SK-N-SH (cell line): ENCODE measurements around the gene PPFIBP2. TPM values are rescaled to one million over a fixed set of nuclear protein-coding genes. Genes with fewer than 3 reads are reported as not detected.

Source experiments
- CTCF ChIA-PET: fragments of 300-600, 350-600 bp; formaldehyde crosslinking; extraction: SDS; loops from one replicate; lab custom pipeline; 2021; lab: Yijun Ruan, JAX
- POLR2A ChIA-PET: fragments of 350-600 bp; sonication (Branson Sonifier 250); formaldehyde crosslinking; extraction: SDS; loops from one replicate; lab custom pipeline; 2020; ENCODE audit warnings: antibody characterized with exemption, inconsistent platforms; lab: Yijun Ruan, JAX
- DNase-seq: peaks from one replicate; pipeline ENCODE4 v3.0.0; 2012
- H2AFZ ChIP-seq: fragments of 200-600 bp; sonication (generic); 2 replicates; pipeline ENCODE4 v1.8.1; 2016; ENCODE audit warnings: antibody characterized with exemption, mild to moderate bottlenecking, low read depth
- H3F3A ChIP-seq: fragments of 200-600 bp; sonication (generic); replicated peaks from 2 replicates; pipeline ENCODE3; 2016; ENCODE audit warnings: antibody characterized with exemption, mild to moderate bottlenecking; ENCODE audit not compliant: insufficient read depth
- H3K27ac ChIP-seq, 2 experiments: fragments of 200-500 bp in 1 of 2; fragments of 200-600 bp in 1 of 2; sonication (Bioruptor generic) in 1 of 2; sonication (generic), shearing (Covaris generic) in 1 of 2; 2 replicates each; pipeline versions ENCODE4 v1.5.1 to v1.6.1; 2014 to 2016; ENCODE audit warnings: low read depth in 2 of 2, inconsistent platforms in 1 of 2, low read length in 1 of 2, mild to moderate bottlenecking in 1 of 2, mixed read lengths in 1 of 2
- H3K27me3 ChIP-seq: fragments of 200-600 bp; sonication (generic), shearing (Covaris generic); 2 replicates; pipeline ENCODE4 v1.6.1; 2016; ENCODE audit warnings: mixed run types; ENCODE audit not compliant: insufficient read depth
- H3K36me3 ChIP-seq, 2 experiments: fragments of 200-500 bp in 1 of 2; fragments of 200-600 bp in 1 of 2; sonication (Bioruptor generic) in 1 of 2; sonication (generic) in 1 of 2; replicated peaks in 1 of 2; 2 replicates each; pipeline versions ENCODE3 to v1.5.1; 2014 to 2016; ENCODE audit warnings: low read length in 1 of 2, mild to moderate bottlenecking in 1 of 2; ENCODE audit not compliant: insufficient read depth in 2 of 2, control insufficient read depth in 1 of 2
- H3K4me1 ChIP-seq, 2 experiments: fragments of 200-500 bp in 1 of 2; fragments of 200-600 bp in 1 of 2; sonication (Bioruptor generic) in 1 of 2; sonication (generic), shearing (Covaris generic) in 1 of 2; 2 replicates each; pipeline versions ENCODE4 v1.5.1 to v1.6.1; 2014 to 2016; ENCODE audit warnings: low read depth in 1 of 2, low read length in 1 of 2, mixed run types in 1 of 2; ENCODE audit not compliant: insufficient read depth in 2 of 2, control insufficient read depth in 1 of 2
- H3K4me2 ChIP-seq: fragments of 200-600 bp; sonication (generic), shearing (Covaris generic); 2 replicates; pipeline ENCODE4 v1.6.1; 2017; ENCODE audit warnings: mixed run types
- H3K4me3 ChIP-seq, 2 experiments: fragments of 200-500 bp in 1 of 2; fragments of 200-600 bp in 1 of 2; sonication (Bioruptor generic) in 1 of 2; sonication (generic), shearing (Covaris generic) in 1 of 2; 2 replicates each; pipeline versions ENCODE4 v1.5.1 to v1.8.1; 2014 to 2016; ENCODE audit warnings: low read depth in 2 of 2, inconsistent platforms in 1 of 2, low read length in 1 of 2, mild to moderate bottlenecking in 1 of 2, mixed read lengths in 1 of 2, moderate library complexity in 1 of 2
- H3K79me2 ChIP-seq: fragments of 200-600 bp; sonication (generic); 2 replicates; pipeline ENCODE4 v1.8.1; 2017; ENCODE audit warnings: mild to moderate bottlenecking; ENCODE audit not compliant: insufficient read depth
- H3K9ac ChIP-seq: fragments of 200-600 bp; sonication (generic); 2 replicates; pipeline ENCODE4 v1.6.1; 2017; ENCODE audit warnings: mixed run types
- H3K9me2 ChIP-seq: fragments of 200-600 bp; sonication (generic); 2 replicates; pipeline ENCODE4 v1.6.1; 2017; ENCODE audit warnings: mixed run types
- H3K9me3 ChIP-seq: fragments of 200-600 bp; sonication (generic); 2 replicates; pipeline ENCODE4 v1.6.1; 2017; ENCODE audit warnings: mixed run types, mild to moderate bottlenecking, moderate library complexity
- H4K20me1 ChIP-seq: fragments of 200-600 bp; sonication (generic); 2 replicates; pipeline ENCODE4 v1.6.1; 2017; ENCODE audit warnings: mild to moderate bottlenecking, mixed run types; ENCODE audit not compliant: insufficient read depth
- CHD2 ChIP-seq: fragments of 150-350 bp; IDR thresholded peaks from 2 replicates; pipeline ENCODE4 v1.6.1; 2018; ENCODE audit warnings: low read length; ENCODE audit not compliant: partially characterized antibody
- EP300 ChIP-seq, 2 experiments: IDR thresholded peaks; 2 replicates each; pipeline versions ENCODE4 v1.4.0 to v1.6.1; 2012; ENCODE audit warnings: borderline replicate concordance in 1 of 2, low read depth in 1 of 2, low read length in 1 of 2
- EZH2phosphoT487 ChIP-seq: fragments of 200-600 bp; sonication (generic); IDR thresholded peaks from 2 replicates; pipeline ENCODE4 v1.6.1; 2017; ENCODE audit warnings: low read depth, mixed run types, mild to moderate bottlenecking, antibody characterized with exemption, moderate library complexity, borderline replicate concordance
- FOXJ3 ChIP-seq: sonication (generic); formaldehyde crosslinking; IDR thresholded peaks from 2 replicates; pipeline ENCODE4 v1.5.1; 2020; ENCODE audit warnings: mild to moderate bottlenecking, missing genetic modification reagents
- GATA2 ChIP-seq: sonication (generic); formaldehyde crosslinking; IDR thresholded peaks from 2 replicates; pipeline ENCODE4 v1.5.0; 2020; ENCODE audit warnings: mild to moderate bottlenecking, missing genetic modification reagents
- NFIC ChIP-seq: IDR thresholded peaks from 2 replicates; pipeline ENCODE4 v1.4.0; 2012; ENCODE audit warnings: borderline replicate concordance
- POLR2AphosphoS5 ChIP-seq: IDR thresholded peaks from 2 replicates; pipeline ENCODE4 v1.6.1; 2012; ENCODE audit warnings: low read depth, low read length
- RAD21 ChIP-seq: IDR thresholded peaks from 2 replicates; pipeline ENCODE4 v1.6.1; 2012; ENCODE audit warnings: mild to moderate bottlenecking, low read length
- RCOR1 ChIP-seq: fragments of 150-350 bp; IDR thresholded peaks from 2 replicates; pipeline ENCODE4 v1.6.1; 2017; ENCODE audit warnings: antibody characterized with exemption, low read length
- RFX5 ChIP-seq: IDR thresholded peaks from 2 replicates; pipeline ENCODE4 v1.6.1; 2012; ENCODE audit warnings: mild to moderate bottlenecking, improper control_type of control experiment, low read length
- SMC3 ChIP-seq: IDR thresholded peaks from 2 replicates; pipeline ENCODE4 v1.6.1; 2012; ENCODE audit warnings: low read depth, low read length, improper control_type of control experiment
- TCF12 ChIP-seq: IDR thresholded peaks from 2 replicates; pipeline ENCODE4 v1.4.0; 2012
- TEAD4 ChIP-seq: IDR thresholded peaks from 2 replicates; pipeline ENCODE4 v1.4.0; 2012; ENCODE audit warnings: mild to moderate bottlenecking, borderline replicate concordance; ENCODE audit not compliant: insufficient read depth
- WGBS: methylation state at CpG from one replicate; pipeline ENCODE4 v1.1.6; 2017; ENCODE audit warnings: low lambda C conversion rate; 5-methylcytosine and 5-hydroxymethylcytosine counted together
- polyA plus RNA-seq, 3 experiments: library from polyadenylated mRNA; depleted of rRNA; stranded (reverse); fragments of >200 nt; gene quantifications; 2 replicates each; pipeline ENCODE4 v1.2.3, GENCODE V29; 2012
- TF ChIP-seq, protein P1 (sequence below): IDR thresholded peaks from 2 replicates; pipeline ENCODE4 v1.4.0; 2012; ENCODE audit warnings: low read depth, borderline replicate concordance
- TF ChIP-seq, protein P2 (sequence below): fragments of 150-350 bp; IDR thresholded peaks from 2 replicates; pipeline ENCODE4 v1.6.1; 2017; ENCODE audit warnings: antibody characterized with exemption, low read length, low read depth, borderline replicate concordance
- TF ChIP-seq, protein P3 (sequence below): fragments of 150-350 bp; IDR thresholded peaks from 2 replicates; pipeline ENCODE4 v1.6.1; 2016; ENCODE audit warnings: mild to moderate bottlenecking, low read depth, low read length
- TF ChIP-seq, protein P4 (sequence below): fragments of 200-600 bp; sonication (generic); IDR thresholded peaks from 2 replicates; pipeline ENCODE4 v1.6.1; 2017; ENCODE audit warnings: antibody characterized with exemption, mild to moderate bottlenecking, moderate library complexity
- TF ChIP-seq, protein P5 (sequence below): IDR thresholded peaks from 2 replicates; pipeline ENCODE4 v1.4.0; 2012; ENCODE audit warnings: low read depth

The PPFIBP2 gene
- polyA plus RNA-seq, 1 of the 3 experiments (the other 2 are of a cell fraction) = 0.67 TPM

DNA sequence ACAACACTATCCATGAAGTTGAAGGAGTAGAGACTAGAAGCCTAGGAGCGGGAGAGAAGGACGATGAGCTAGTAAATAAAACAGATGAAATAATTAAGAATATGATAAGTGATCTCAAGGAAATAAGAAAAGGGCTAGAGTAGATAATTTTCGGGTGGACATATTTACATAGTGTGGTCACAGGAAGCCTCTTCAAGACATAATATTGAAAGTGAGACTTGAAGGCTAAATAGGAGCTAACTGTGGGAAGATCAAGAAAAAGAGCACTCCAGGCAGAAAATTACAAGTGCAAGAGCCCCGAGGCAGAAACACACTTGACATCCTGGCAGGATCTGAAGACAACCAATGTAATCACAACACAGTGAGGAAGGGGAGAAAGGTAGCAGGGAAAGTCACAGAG lies 11.9 kb upstream of the PPFIBP2 start (continued):
- TF ChIP-seq, protein P1, sequence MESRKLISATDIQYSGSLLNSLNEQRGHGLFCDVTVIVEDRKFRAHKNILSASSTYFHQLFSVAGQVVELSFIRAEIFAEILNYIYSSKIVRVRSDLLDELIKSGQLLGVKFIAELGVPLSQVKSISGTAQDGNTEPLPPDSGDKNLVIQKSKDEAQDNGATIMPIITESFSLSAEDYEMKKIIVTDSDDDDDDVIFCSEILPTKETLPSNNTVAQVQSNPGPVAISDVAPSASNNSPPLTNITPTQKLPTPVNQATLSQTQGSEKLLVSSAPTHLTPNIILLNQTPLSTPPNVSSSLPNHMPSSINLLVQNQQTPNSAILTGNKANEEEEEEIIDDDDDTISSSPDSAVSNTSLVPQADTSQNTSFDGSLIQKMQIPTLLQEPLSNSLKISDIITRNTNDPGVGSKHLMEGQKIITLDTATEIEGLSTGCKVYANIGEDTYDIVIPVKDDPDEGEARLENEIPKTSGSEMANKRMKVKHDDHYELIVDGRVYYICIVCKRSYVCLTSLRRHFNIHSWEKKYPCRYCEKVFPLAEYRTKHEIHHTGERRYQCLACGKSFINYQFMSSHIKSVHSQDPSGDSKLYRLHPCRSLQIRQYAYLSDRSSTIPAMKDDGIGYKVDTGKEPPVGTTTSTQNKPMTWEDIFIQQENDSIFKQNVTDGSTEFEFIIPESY = no peak
- TF ChIP-seq FOXJ3 (CRISPR knock-in tag) (no peak), EZH2phosphoT487 (no peak), RFX5 (no peak), RAD21 (no peak)
- TF ChIP-seq, protein P2, sequence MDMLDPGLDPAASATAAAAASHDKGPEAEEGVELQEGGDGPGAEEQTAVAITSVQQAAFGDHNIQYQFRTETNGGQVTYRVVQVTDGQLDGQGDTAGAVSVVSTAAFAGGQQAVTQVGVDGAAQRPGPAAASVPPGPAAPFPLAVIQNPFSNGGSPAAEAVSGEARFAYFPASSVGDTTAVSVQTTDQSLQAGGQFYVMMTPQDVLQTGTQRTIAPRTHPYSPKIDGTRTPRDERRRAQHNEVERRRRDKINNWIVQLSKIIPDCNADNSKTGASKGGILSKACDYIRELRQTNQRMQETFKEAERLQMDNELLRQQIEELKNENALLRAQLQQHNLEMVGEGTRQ = no peak
- TF ChIP-seq, protein P3, sequence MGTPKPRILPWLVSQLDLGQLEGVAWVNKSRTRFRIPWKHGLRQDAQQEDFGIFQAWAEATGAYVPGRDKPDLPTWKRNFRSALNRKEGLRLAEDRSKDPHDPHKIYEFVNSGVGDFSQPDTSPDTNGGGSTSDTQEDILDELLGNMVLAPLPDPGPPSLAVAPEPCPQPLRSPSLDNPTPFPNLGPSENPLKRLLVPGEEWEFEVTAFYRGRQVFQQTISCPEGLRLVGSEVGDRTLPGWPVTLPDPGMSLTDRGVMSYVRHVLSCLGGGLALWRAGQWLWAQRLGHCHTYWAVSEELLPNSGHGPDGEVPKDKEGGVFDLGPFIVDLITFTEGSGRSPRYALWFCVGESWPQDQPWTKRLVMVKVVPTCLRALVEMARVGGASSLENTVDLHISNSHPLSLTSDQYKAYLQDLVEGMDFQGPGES = no peak

DNA sequence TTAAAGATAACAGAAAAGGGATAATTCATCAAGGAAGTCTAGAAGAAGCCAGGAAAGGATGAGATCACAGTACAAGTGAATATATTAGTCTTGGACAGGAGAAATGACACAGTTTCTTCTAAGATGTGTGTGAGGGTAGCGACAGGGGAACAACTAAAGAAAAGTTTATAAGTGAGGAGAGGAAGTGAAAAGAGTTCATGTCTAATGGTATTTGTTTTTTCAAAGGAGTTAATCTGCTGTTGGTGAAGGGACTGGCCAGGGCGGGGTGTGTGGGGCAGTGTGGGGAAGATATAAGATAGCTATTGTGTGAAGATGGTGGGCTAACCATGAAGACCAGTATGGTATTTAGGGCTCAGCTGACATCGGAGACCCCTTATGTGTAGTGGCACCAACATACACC lies 7.6 kb upstream of the PPFIBP2 start:
- POLR2A ChIA-PET = no interaction called here
- CTCF ChIA-PET = interaction anchor here (0.9 to 2.4 kb wide), 2 partner anchors 65 to 67 kb away, joined by 3 to 6 read pairs; no protein-coding TSS in a partner anchor
- no peaks in the 10 kb centered on the region for H3K79me2 ChIP-seq

DNA sequence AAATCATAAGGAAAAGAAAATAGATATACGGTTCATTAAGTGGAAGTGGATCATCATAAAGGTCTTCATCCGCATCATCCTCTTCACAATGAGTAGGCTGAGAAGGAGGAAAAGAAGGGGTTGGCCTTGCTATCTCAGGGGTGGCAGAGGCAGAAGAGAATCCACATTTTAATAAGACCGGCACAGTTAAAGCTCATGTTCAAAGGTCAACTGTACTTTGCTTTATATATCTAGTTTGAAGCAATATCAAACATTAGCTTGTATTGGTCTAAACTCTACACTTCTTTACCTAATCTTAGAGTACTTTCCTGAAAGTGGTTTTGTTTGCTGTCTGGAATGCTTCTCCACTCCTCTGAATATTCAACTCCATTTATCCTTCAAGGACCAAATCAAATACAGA lies 5.7 kb upstream of the PPFIBP2 start:
- Histone ChIP-seq H4K20me1 (no peaks in the 10 kb centered on the region), H3K4me1 (peaks cover 0 to 11% of the 10 kb centered on the region in 2 experiments; a peak in 1 of 4 replicates), H3K27me3 (no peaks in the 10 kb centered on the region), H3K27ac (no peak overlapping the region), H3K4me3 (no peak overlapping the region), H3K9me3 (no peaks in the 10 kb centered on the region), H3K36me3 (no peaks in the 10 kb centered on the region), H3K79me2 (no peaks in the 10 kb centered on the region), H3K9me2 (no peaks in the 10 kb centered on the region), H3K4me2 (no peak overlapping the region), H2AFZ (no peak overlapping the region), H3F3A (no peaks in the 10 kb centered on the region), H3K9ac (no peak overlapping the region)
- DNase-seq = no peak
- POLR2A ChIA-PET = no interaction called here
- 84% methylated on average over 3 of the region's 3 CpGs for WGBS
- CTCF ChIA-PET = interaction anchor here (1.3 to 1.5 kb wide), 4 partner anchors 11 to 157 kb away, joined by 3 to 10 read pairs (median 6); no protein-coding TSS in a partner anchor
- TF ChIP-seq GATA2 = no peak
- TF ChIP-seq, protein P3 = no peak
- TF ChIP-seq EP300 (IDR thresholded peaks at IDR 0.05; ENCODE audit: borderline replicate concordance in 1 of 2, low read depth in 1 of 2, low read length in 1 of 2) = no peak
- no peak for TF ChIP-seq FOXJ3 (CRISPR knock-in tag)
- no peak for TF ChIP-seq RFX5
- no peak for TF ChIP-seq CHD2
- TF ChIP-seq RCOR1 = no peak
- no peak for TF ChIP-seq POLR2AphosphoS5
- no peak for TF ChIP-seq TEAD4
- TF ChIP-seq, protein P4, sequence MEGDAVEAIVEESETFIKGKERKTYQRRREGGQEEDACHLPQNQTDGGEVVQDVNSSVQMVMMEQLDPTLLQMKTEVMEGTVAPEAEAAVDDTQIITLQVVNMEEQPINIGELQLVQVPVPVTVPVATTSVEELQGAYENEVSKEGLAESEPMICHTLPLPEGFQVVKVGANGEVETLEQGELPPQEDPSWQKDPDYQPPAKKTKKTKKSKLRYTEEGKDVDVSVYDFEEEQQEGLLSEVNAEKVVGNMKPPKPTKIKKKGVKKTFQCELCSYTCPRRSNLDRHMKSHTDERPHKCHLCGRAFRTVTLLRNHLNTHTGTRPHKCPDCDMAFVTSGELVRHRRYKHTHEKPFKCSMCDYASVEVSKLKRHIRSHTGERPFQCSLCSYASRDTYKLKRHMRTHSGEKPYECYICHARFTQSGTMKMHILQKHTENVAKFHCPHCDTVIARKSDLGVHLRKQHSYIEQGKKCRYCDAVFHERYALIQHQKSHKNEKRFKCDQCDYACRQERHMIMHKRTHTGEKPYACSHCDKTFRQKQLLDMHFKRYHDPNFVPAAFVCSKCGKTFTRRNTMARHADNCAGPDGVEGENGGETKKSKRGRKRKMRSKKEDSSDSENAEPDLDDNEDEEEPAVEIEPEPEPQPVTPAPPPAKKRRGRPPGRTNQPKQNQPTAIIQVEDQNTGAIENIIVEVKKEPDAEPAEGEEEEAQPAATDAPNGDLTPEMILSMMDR = no peak
- no peak for TF ChIP-seq TCF12
- no peak for TF ChIP-seq SMC3

More for the DNA sequence above, 7.6 kb upstream of the PPFIBP2 start:
- TF ChIP-seq, protein P5, sequence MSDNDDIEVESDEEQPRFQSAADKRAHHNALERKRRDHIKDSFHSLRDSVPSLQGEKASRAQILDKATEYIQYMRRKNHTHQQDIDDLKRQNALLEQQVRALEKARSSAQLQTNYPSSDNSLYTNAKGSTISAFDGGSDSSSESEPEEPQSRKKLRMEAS = no peak
- TF ChIP-seq NFIC (no peak), GATA2 (no peak)
- H3K36me3 ChIP-seq = no peaks in the 10 kb centered on the region
- no peak overlapping the region for H3K4me3 ChIP-seq
- peaks cover 0 to 5% of the 10 kb centered on the region in 2 experiments; a peak in 1 of 4 replicates for H3K4me1 ChIP-seq
- H4K20me1 ChIP-seq = no peaks in the 10 kb centered on the region
- WGBS = 58% methylated on average over 3 of the region's 3 CpGs
- no peak for DNase-seq
- no peak overlapping the region for H3K27ac ChIP-seq
- no peak overlapping the region for H3K4me2 ChIP-seq
- H3K9me3 ChIP-seq = no peaks in the 10 kb centered on the region
- no peak overlapping the region for H2AFZ ChIP-seq
- no peaks in the 10 kb centered on the region for H3F3A ChIP-seq
- H3K9me2 ChIP-seq = no peaks in the 10 kb centered on the region
- H3K27me3 ChIP-seq = no peaks in the 10 kb centered on the region
- H3K9ac ChIP-seq = no peak overlapping the region
